Epithelial cell of esophagus (primary cell): ENCODE measurements around the gene KRTAP9-7.

Experiments
- DNase-seq: peaks from one replicate; pipeline ENCODE4 v3.0.0; 2010; ENCODE audit warnings: low read depth
- H3K4me3 ChIP-seq: 2 replicates; pipeline ENCODE4 v1.5.1; 2011; ENCODE audit warnings: mild to moderate bottlenecking, low read length, control low read depth
- CTCF ChIP-seq: IDR thresholded peaks from 2 replicates; pipeline ENCODE4 v1.5.1; 2011; ENCODE audit warnings: low read depth, mild to moderate bottlenecking, low read length, control low read depth, inconsistent platforms; ENCODE audit not compliant: insufficient read depth; ENCODE audit errors: missing control alignments

Gene KRTAP9-7

DNA sequence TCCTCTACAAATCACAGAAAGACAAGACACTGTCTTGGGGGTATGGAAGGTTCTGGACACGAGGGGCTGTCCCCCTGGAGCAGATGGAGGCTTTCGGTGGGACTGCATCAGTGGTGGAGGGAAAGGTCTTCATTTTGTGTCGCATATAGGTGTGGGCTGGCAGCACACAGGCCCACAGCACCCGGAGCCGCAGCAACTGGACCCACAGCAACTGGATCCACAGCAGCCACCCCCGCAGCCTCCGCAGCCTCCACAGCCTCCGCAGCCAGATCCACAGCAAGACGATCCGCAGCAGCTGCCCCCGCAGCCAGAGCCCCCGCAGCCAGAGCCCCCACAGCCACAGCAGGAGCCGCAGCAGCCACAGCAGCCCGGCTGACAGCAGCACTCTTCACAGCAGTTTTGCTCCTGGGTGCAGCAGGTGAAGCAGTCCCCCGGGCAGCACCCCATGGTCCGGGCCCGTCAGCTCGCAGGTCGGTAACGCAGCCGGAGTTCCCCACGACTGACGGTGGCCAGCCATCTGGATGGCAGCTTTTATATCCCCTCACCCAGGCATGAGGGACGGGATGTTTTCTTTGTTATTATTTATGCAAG, 39.8 kb downstream of the KRTAP9-7 start, which contains the start of gene KRTAP17-1:
KRTAP17-1 (minus strand) TSS at position 507 of the 591 bp plus-strand sequence; CDS start at position 447, 60 bp downstream.
- no peak for TF ChIP-seq CTCF
- no peak within 1 kb of the TSS for H3K4me3 ChIP-seq
- no peak for DNase-seq

DNA sequence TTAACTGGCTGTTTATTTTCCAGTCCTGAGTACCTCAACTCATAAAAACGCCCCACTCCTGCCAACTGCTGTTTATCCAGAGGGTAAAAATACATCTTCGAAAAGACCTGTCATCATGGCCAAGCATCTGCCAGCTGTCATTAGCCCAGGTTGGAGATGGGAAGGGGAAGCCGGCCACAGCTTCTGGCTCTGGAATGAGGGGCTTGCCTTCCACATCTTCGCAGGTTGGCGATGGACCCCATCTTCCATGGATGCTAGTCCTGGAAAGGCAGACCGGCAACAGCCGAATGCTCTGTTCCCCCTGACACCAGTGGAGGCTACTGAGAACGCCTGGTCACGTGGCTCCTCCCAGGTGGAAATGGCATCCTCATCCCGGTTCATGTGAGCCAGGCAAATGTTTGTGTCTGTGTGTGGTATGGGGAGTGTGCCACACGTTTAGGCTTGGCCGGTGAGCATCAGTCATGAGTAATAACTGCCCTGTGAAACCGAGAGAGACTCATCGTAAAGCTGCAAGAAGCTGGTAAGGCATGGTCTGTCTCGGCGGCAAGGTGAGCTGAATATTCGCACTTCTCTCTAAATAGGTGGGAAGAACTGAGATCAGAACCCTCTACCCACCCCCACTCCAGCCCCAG, 40.4 kb downstream of the KRTAP9-7 start:
- no peak for TF ChIP-seq CTCF
- no peak overlapping the region for H3K4me3 ChIP-seq
- DNase-seq: peak; percentile 77

GRCh38 chr17:41318231-41318630, 42.7 kb downstream of the KRTAP9-7 start:
- no peak for TF ChIP-seq CTCF
- H3K4me3 ChIP-seq: no peak overlapping the region
- DNase-seq: no peak

DNA sequence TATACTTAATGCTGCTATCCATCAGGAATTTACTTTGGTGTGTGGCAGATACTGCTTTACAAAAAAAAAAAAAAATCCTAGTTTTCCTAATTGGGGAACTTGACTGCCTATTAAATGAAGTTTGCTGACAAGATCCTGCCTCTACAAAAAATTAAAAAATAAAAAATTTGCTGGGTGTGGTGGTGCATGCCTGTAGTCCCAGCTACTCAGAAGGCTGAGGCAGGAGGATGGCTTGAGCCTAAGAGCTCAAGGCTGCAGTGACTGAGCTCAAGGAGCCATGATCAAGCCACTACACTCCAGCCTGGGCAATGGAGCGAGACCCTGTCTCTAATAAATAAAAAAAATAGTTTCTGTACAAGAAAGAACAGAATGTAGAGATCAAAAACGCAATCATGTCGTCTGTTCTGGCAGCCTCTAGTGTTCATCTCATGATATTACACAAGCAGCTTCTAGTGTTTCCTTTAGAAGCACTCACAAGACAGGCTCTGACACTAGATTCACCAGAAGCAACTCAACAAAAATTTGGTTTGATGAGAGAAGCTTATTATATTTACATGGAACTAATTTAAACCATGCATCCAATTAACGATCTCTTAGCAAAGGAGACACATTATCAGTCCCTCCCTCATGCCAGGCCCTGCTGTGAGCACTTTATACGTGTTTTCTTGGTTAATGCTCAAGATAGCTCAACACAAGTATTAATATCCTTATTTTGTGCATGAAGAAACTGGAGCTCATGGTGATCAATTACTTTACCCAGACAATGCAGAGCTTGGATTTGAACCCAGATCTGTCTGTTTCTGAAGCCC, 46.8 kb downstream of the KRTAP9-7 start:
- TF ChIP-seq CTCF: peak; percentile 92
- peak; percentile 72 for DNase-seq
- no peak overlapping the region for H3K4me3 ChIP-seq

DNA sequence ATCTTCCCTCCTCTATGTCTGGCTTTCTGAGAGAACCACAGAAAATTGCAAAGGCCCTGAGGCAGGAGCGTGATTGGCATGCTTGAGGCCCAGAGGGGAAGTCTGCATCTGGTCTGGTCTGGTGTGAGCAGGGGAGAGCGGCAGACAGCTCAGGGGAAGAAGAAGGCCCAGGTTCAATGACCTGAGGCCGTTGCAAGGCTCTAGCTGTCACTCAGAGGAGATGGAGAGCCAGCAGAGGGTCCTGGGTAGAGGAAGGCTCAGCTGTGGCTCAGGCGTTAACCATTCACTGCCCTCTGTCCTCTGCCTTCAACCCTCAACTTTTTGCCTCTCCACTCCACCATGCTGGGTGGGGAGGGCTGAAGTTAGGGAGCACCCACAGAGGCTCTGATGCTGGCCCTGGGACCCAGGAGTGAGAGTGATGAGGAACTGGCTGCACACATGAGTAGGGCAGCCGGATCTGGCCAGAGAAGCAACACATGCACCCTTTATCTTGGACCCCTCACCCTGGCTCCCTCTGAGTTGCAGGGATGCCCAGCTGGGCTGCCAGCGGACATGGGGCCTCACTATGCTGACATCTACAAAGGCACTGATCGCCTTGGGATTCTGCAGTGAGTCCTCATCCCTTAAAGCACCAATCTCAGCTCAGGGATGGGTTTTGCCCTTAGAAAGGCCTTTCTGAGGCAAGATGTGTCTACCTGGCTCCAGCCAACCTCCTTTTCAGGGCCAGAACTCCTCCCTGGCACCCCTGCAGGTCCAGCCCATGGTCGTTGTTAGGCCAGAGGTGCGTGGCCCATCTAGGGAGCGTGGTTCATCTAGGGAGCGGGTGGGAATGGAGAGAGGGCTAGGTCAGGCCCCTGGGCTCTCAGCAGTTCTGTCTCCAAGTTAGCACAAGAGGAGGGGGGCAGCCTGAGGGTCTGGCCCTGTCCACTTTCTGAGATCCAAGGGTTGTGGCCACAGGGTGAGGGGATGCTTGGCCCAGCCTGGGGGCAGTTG, 47.7 kb downstream of the KRTAP9-7 start:
- no peak for DNase-seq
- no peak overlapping the region for H3K4me3 ChIP-seq
- no peak for TF ChIP-seq CTCF
